Sigmoid colon (tissue), 3 donors: ENCODE results near the gene SLC2A4.

Source experiments
- CTCF ChIP-seq, 4 experiments: fragments of 450-650 bp in 3 of 4; fragments of 200-600 bp in 1 of 4; IDR thresholded peaks; one replicate each; pipeline ENCODE4 v1.5.1; 2016 to 2019; ENCODE audit warnings: antibody characterized with exemption in 4 of 4, mild to moderate bottlenecking in 3 of 4, moderate library complexity in 2 of 4
- POLR2A ChIP-seq, 2 donors: fragments of 450-650 bp; IDR thresholded peaks; one replicate each; pipeline ENCODE4 v1.6.1; 2016; ENCODE audit warnings: antibody characterized with exemption in 2 of 2, mild to moderate bottlenecking in 2 of 2, moderate library complexity in 2 of 2

DNA sequence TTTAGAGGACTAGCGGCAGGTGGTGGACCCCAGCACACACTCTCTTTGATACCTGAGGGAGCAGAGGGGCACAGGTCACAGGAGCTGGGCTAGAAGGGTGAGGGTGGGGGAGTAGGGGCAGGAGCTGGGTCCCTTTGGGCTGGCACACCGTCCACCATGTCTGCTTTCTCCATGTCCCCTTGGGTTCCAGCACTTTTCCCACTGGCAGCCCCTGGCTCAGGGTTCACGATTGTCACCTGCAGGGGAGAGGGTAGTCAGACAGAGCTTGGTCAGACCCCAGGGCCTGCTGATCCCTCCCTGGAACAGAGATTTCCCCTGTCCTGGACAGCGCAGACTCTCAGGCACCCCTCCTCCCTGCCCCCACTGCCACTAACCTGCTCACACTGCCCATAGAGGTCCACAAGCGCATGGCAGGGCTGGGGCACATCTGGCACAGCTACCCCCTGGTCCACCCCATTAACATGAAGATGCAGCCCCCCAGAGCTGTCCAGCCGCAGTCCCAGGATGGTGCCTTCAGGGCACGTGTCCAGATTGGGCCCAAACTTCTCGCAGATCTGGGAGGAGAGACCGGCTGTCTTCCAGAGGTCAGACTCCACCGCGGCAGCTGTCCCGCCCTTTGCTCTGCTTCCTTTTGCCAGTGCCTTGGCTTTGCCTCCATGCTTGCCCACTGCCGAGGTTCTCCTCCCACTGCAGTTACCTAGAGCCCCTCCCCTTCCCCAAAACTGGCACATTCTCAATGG, 36.8 kb downstream of the SLC2A4 start:
- TF ChIP-seq POLR2A (IDR thresholded peaks at IDR 0.05) (no peak), CTCF (IDR thresholded peaks at IDR 0.05) (no peak)
